Measurements from ENCODE around the gene HMHB1.

The HMHB1 gene

DNA sequence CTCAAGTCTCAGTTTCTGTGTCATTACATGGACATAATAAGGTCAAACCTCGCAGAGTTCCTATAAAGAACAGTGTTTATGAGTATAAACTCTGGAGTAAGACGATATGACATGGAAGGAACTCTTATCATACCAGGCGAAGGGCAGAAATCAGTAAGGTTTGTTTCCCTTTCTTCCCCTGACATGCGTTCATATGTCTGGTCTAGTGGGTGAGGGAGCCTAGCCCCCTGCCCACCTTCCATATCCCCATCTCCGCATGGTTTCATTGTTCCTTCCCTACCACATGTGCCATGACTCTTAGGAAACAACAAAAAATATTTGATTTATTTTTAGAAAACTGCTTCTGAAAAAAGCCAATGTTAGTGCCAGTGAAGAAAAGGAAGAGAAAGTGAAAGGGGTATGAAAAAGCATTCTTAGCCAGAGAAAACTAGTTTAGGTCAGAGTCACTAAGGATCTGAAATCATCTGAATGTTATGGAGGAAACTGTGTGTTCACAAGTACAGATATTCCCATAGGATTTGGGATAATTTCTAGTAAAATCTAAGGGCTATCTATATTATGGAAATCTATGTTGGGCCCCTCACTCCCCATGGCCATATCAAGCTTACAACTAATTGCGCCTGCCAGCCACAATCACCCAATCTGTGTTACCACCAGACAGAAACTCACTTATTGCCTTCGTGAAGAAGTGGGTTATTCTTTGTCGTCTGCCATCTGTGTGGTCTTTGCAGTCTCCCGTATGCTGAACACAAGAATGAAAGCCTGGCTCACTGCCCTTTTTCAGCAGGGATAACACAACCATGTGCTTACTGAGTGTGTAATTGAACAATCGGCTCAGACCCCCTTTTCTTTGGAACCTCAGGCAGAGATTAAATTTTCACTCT lies 19.9 kb upstream of the HMHB1 start:
- TF ChIP-seq RAD21 (IDR thresholded peaks at IDR 0.05; ENCODE audit: low read depth) (no peak), EGR1 (IDR thresholded peaks at IDR 0.05) (no peak), CREB1 (IDR thresholded peaks at IDR 0.05; ENCODE audit: low read depth) (no peak), EP300 (IDR thresholded peaks at IDR 0.05; ENCODE audit: borderline replicate concordance) (no peak), NFIC (IDR thresholded peaks at IDR 0.05) (no peak), ZBTB7A (IDR thresholded peaks at IDR 0.05; ENCODE audit: low read depth) (no peak), TCF12 (IDR thresholded peaks at IDR 0.05; ENCODE audit: low read depth) (no peak), FOXM1 (IDR thresholded peaks at IDR 0.05; ENCODE audit: borderline replicate concordance, low read depth) (no peak), TAF1 (IDR thresholded peaks at IDR 0.05; ENCODE audit: low read depth) (no peak), CEBPB (IDR thresholded peaks at IDR 0.05) (no peak)
- TF ChIP-seq, protein P1, sequence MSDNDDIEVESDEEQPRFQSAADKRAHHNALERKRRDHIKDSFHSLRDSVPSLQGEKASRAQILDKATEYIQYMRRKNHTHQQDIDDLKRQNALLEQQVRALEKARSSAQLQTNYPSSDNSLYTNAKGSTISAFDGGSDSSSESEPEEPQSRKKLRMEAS (IDR thresholded peaks at IDR 0.05), result no peak
- TF ChIP-seq, protein P2, sequence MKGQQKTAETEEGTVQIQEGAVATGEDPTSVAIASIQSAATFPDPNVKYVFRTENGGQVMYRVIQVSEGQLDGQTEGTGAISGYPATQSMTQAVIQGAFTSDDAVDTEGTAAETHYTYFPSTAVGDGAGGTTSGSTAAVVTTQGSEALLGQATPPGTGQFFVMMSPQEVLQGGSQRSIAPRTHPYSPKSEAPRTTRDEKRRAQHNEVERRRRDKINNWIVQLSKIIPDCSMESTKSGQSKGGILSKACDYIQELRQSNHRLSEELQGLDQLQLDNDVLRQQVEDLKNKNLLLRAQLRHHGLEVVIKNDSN (IDR thresholded peaks at IDR 0.05), result no peak
- TF ChIP-seq, protein P3, sequence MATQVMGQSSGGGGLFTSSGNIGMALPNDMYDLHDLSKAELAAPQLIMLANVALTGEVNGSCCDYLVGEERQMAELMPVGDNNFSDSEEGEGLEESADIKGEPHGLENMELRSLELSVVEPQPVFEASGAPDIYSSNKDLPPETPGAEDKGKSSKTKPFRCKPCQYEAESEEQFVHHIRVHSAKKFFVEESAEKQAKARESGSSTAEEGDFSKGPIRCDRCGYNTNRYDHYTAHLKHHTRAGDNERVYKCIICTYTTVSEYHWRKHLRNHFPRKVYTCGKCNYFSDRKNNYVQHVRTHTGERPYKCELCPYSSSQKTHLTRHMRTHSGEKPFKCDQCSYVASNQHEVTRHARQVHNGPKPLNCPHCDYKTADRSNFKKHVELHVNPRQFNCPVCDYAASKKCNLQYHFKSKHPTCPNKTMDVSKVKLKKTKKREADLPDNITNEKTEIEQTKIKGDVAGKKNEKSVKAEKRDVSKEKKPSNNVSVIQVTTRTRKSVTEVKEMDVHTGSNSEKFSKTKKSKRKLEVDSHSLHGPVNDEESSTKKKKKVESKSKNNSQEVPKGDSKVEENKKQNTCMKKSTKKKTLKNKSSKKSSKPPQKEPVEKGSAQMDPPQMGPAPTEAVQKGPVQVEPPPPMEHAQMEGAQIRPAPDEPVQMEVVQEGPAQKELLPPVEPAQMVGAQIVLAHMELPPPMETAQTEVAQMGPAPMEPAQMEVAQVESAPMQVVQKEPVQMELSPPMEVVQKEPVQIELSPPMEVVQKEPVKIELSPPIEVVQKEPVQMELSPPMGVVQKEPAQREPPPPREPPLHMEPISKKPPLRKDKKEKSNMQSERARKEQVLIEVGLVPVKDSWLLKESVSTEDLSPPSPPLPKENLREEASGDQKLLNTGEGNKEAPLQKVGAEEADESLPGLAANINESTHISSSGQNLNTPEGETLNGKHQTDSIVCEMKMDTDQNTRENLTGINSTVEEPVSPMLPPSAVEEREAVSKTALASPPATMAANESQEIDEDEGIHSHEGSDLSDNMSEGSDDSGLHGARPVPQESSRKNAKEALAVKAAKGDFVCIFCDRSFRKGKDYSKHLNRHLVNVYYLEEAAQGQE (IDR thresholded peaks at IDR 0.05; ENCODE audit: low read depth), result no peak

DNA sequence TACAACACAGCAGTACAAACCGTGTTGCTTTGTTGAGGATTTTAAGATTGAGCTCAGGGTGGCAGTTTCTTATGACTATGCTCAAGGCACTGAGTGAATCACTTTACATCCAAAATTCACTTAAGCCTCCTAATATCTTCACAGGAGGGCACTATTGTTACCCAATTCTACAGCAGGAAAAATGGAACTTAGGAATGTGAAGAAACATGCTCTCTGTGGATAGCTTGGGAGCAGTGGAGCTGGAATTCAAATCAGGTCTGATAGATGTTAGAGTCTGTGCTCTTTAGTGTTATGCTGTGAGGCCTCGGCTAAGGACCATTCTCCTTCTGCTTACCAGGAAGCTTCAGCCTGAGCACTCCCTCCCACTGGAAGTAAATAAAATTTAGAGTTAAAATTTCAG lies 18.7 kb upstream of the HMHB1 start:
- no peak for TF ChIP-seq EP300 (IDR thresholded peaks at IDR 0.05; ENCODE audit: borderline replicate concordance)
- TF ChIP-seq CEBPB (IDR thresholded peaks at IDR 0.05), result no peak
- TF ChIP-seq TAF1 (IDR thresholded peaks at IDR 0.05; ENCODE audit: low read depth), result no peak
- no peak for TF ChIP-seq YY1 (IDR thresholded peaks at IDR 0.05; ENCODE audit: low read depth)
- TF ChIP-seq, protein P3 (IDR thresholded peaks at IDR 0.05; ENCODE audit: low read depth), result no peak
- TF ChIP-seq NFIC (IDR thresholded peaks at IDR 0.05), result no peak
- TF ChIP-seq ZBTB7A (IDR thresholded peaks at IDR 0.05; ENCODE audit: low read depth), result no peak

DNA sequence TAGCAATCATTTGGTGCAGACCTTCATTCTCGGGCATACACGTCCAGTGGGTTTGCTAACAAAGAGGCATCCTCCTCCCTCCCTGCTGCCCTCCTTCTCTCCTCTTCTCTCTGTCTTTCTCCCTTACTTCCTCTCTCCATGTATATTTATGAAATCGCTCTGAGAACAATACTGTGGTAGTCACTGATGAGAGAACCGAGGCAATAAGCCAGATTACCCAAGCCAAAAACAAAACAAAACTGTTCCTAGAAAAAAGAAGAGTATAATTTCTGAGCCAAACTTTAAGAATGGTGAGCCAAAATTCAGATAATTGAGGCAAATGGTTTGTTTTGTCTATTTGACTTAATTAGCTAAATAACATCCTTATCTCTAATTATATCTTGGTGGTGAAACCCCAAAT lies 15.8 kb upstream of the HMHB1 start:
- no peak for TF ChIP-seq NFIC (IDR thresholded peaks at IDR 0.05)
- no peak for TF ChIP-seq EP300 (IDR thresholded peaks at IDR 0.05; ENCODE audit: borderline replicate concordance)
- no peak for TF ChIP-seq TCF12 (IDR thresholded peaks at IDR 0.05; ENCODE audit: low read depth)
- TF ChIP-seq, protein P2 (IDR thresholded peaks at IDR 0.05), result no peak
- no peak for TF ChIP-seq YY1 (IDR thresholded peaks at IDR 0.05; ENCODE audit: low read depth)
- no peak for TF ChIP-seq CEBPB (IDR thresholded peaks at IDR 0.05)
- TF ChIP-seq, protein P1 (IDR thresholded peaks at IDR 0.05), result no peak
- TF ChIP-seq, protein P3 (IDR thresholded peaks at IDR 0.05; ENCODE audit: low read depth), result no peak
- no peak for TF ChIP-seq EGR1 (IDR thresholded peaks at IDR 0.05)
- TF ChIP-seq TEAD4 (IDR thresholded peaks at IDR 0.05), result no peak
- no peak for TF ChIP-seq CREB1 (IDR thresholded peaks at IDR 0.05; ENCODE audit: low read depth)
- TF ChIP-seq ZBTB7A (IDR thresholded peaks at IDR 0.05; ENCODE audit: low read depth), result no peak
- TF ChIP-seq RAD21 (IDR thresholded peaks at IDR 0.05; ENCODE audit: low read depth), result no peak
- TF ChIP-seq FOXM1 (IDR thresholded peaks at IDR 0.05; ENCODE audit: borderline replicate concordance, low read depth), result no peak
- TF ChIP-seq TAF1 (IDR thresholded peaks at IDR 0.05; ENCODE audit: low read depth), result no peak

DNA sequence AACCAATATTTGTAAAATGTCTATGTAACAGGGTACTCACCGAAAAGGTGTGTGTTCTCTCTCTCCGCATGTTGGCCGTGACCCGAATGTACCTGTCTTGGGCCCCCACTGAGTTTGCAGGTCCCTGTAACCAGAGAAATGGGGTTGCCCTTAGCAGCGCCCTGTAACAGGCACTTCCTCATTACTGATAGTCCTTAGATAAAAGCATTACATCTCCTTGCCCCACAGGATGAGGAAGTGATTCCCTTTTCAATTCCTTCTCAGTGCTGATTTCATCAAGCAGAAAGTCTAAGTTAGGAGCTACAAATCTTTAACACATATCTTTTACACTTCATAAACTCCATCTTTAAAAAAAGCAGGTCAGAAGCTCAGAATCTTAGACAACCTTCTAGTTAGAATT lies 15.2 kb upstream of the HMHB1 start:
- TF ChIP-seq FOXM1 (IDR thresholded peaks at IDR 0.05; ENCODE audit: borderline replicate concordance, low read depth) (no peak), NFIC (IDR thresholded peaks at IDR 0.05) (no peak), EGR1 (IDR thresholded peaks at IDR 0.05) (no peak), TAF1 (IDR thresholded peaks at IDR 0.05; ENCODE audit: low read depth) (no peak), CREB1 (IDR thresholded peaks at IDR 0.05; ENCODE audit: low read depth) (no peak), YY1 (IDR thresholded peaks at IDR 0.05; ENCODE audit: low read depth) (no peak), ZBTB7A (IDR thresholded peaks at IDR 0.05; ENCODE audit: low read depth) (no peak), EP300 (IDR thresholded peaks at IDR 0.05; ENCODE audit: borderline replicate concordance) (no peak), TCF12 (IDR thresholded peaks at IDR 0.05; ENCODE audit: low read depth) (no peak)
- TF ChIP-seq, protein P2 (IDR thresholded peaks at IDR 0.05), result no peak
- TF ChIP-seq, protein P3 (IDR thresholded peaks at IDR 0.05; ENCODE audit: low read depth), result no peak
